ENCODE data around the gene CYP19A1. TPM values are rescaled to one million over a fixed set of nuclear protein-coding genes. Genes with fewer than 3 reads are reported as not detected.

Gene CYP19A1
- total and polyA plus RNA-seq, 5 donors, result 0.45 to 1.3 (median 1.0) TPM

- intact Hi-C loops (cut with DNase I), result no loop called here
- Histone ChIP-seq H3K27ac (ENCODE audit: low read length) (no peak overlapping the region), H3K4me1 (ENCODE audit: control insufficient read depth, insufficient read depth, low read length) (no peaks in the 10 kb centered on the region), H3K9me3 (ENCODE audit: control insufficient read depth, low read length) (no peaks in the 10 kb centered on the region), H3K27me3 (ENCODE audit: control insufficient read depth, insufficient read depth) (no peaks in the 10 kb centered on the region), H3K4me3 (ENCODE audit: low read length) (no peak overlapping the region)
- ATAC-seq (no peak), DNase-seq (no peak)
- 79% methylated on average over 3 of the region's 3 CpGs for WGBS
Measured at GRCh38 chr15:51375966-51376640, 37.7 kb upstream of the CYP19A1 start.

DNA sequence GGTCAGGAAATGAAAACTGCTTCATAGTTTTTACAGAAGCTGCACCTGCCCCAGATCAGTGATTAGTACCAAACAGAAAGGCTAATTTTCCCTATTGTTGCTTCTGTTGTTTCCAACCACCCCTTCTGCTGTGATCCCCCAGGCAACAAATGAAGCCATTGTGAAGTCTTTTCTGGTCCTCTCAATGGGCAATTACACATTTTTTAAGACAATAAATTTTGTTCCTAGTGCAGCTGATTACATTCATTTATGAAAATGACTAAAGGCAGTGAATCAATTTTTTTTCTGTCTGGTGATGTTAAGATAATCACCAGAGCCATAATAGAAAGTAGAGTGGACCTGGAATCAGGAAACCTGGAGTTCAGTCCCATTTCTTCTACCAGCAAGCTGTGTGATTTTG, 35.7 kb upstream of the CYP19A1 start:
- H3K27ac ChIP-seq (ENCODE audit: low read length), result no peak overlapping the region
- no peak overlapping the region for H3K4me3 ChIP-seq (ENCODE audit: low read length)
- intact Hi-C loops (cut with DNase I), result no loop called here
- H3K9me3 ChIP-seq (ENCODE audit: control insufficient read depth, low read length), result no peaks in the 10 kb centered on the region
- DNase-seq (no peak), ATAC-seq (no peak)
- H3K27me3 ChIP-seq (ENCODE audit: control insufficient read depth, insufficient read depth), result no peaks in the 10 kb centered on the region
- no peaks in the 10 kb centered on the region for H3K4me1 ChIP-seq (ENCODE audit: control insufficient read depth, insufficient read depth, low read length)

DNA sequence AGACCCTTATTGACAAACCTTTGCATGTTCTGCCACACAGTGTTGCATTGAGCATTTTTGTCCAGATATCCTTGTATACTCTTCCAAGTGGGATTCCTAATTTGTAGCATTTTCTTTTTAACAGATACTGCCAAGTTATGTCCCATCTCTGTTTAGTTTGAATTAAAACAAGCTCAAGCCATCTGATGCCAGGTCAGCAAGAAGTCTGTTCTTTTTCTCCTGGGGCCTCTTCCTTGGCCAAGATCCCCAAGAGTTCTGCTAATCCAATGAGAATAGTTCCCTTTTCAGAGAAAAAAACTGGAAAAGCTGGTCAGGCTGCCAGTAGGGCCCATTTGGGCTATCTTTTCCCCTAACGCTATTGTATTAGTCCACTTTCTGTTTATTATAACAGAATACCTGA, 32.9 kb upstream of the CYP19A1 start:
- no peak for ATAC-seq
- no peaks in the 10 kb centered on the region for H3K4me1 ChIP-seq (ENCODE audit: control insufficient read depth, insufficient read depth, low read length)
- H3K9me3 ChIP-seq (ENCODE audit: control insufficient read depth, low read length), result no peaks in the 10 kb centered on the region
- H3K4me3 ChIP-seq (ENCODE audit: low read length), result no peak overlapping the region
- intact Hi-C loops (cut with DNase I), result no loop called here
- no peak overlapping the region for H3K27ac ChIP-seq (ENCODE audit: low read length)
- no peaks in the 10 kb centered on the region for H3K27me3 ChIP-seq (ENCODE audit: control insufficient read depth, insufficient read depth)
- DNase-seq, result no peak
- WGBS, result 56% methylated on average over 1 of the region's 1 CpG

DNA sequence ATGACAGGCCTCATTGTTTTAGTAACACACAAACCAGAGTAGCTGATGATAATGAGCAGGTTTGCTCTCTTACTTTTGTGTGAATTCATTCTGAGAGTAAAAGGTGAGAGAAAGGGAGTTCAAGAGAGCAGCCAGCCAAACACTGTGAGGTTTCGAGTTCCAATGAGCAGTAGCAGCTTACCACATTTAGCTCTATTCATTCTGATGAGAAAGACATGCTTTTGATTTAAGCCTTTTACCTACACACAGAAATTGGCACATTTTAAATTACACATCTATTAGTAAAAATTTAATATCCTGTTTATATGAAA, 31.0 kb upstream of the CYP19A1 start:
- H3K4me3 ChIP-seq (ENCODE audit: low read length), result no peak overlapping the region
- DNase-seq (no peak), ATAC-seq (no peak)
- no peaks in the 10 kb centered on the region for H3K9me3 ChIP-seq (ENCODE audit: control insufficient read depth, low read length)
- WGBS, result 79% methylated on average over 1 of the region's 1 CpG
- no peak overlapping the region for H3K27ac ChIP-seq (ENCODE audit: low read length)
- H3K4me1 ChIP-seq (ENCODE audit: control insufficient read depth, insufficient read depth, low read length), result no peaks in the 10 kb centered on the region
- H3K27me3 ChIP-seq (ENCODE audit: control insufficient read depth, insufficient read depth), result no peaks in the 10 kb centered on the region
- intact Hi-C loops (cut with DNase I), result no loop called here

- intact Hi-C loops (cut with DNase I), result no loop called here
- Histone ChIP-seq H3K4me1 (ENCODE audit: control insufficient read depth, insufficient read depth, low read length) (no peaks in the 10 kb centered on the region), H3K27ac (ENCODE audit: low read length) (no peak overlapping the region), H3K9me3 (ENCODE audit: control insufficient read depth, low read length) (no peaks in the 10 kb centered on the region), H3K4me3 (ENCODE audit: low read length) (no peak overlapping the region), H3K27me3 (ENCODE audit: control insufficient read depth, insufficient read depth) (no peaks in the 10 kb centered on the region)
- DNase-seq (no peak), ATAC-seq (no peak)
- 67% methylated on average over 3 of the region's 3 CpGs for WGBS
Measured at GRCh38 chr15:51368751-51369450, 30.5 kb upstream of the CYP19A1 start.

DNA sequence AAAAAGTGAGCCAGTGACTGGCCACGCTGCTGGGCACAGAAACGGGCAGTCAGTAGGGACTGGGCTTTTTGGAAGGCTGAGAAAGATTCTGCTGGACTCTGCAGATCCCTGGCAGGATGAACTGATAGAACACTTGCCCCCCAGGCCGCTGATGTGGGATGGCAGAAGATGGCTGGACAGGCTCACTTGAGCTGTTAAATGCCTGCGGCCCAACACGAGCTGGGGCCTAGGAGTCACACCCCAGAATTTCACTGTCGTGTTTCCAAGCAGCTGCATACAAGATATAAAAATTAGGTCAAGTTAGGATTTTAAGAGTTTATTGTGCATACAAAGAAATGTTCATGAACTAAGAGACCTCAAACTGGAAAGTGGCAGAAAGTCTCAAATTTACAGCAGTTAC, 29.9 kb upstream of the CYP19A1 start:
- no peaks in the 10 kb centered on the region for H3K27me3 ChIP-seq (ENCODE audit: control insufficient read depth, insufficient read depth)
- ATAC-seq, result peak; percentile 21 to 53
- intact Hi-C loops (cut with DNase I), result no loop called here
- DNase-seq, result peak in 2 of 3 donors; percentile 57 to 63
- WGBS, result 73% methylated on average over 6 of the region's 6 CpGs
- H3K4me1 ChIP-seq (ENCODE audit: control insufficient read depth, insufficient read depth, low read length), result no peaks in the 10 kb centered on the region
- H3K27ac ChIP-seq (ENCODE audit: low read length), result no peak overlapping the region
- H3K4me3 ChIP-seq (ENCODE audit: low read length), result no peak overlapping the region
- no peaks in the 10 kb centered on the region for H3K9me3 ChIP-seq (ENCODE audit: control insufficient read depth, low read length)

DNA sequence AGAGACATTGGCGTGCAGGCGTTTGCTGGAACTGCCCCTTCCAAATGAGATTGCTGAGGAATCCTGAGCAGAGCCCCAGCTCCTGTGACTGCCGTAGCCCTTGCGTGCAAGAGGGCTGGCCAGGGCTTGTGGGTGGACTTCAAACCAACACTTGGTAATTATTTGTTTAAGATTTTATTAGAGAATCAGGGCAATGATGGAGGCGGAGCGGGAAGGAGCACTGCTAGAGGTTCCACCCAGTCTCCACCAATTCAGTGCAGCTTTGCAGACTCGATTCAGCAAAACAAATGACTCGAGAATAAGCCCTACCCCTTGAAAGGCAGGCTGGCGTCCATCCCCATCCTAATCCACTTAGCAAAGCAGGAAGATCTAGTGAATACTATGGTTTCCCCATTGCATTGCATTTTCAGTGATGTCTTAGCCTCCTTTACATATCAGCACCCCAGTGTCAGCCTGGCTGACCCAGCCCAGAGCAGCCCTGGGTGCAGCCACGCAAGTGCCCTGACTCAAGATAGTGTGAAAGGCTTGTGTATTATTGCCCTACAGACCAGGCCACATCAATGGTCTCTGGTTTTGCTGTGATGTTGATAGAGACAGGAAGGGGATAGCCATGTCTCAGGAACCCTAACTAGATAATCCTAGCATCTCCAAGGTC, 29.1 kb upstream of the CYP19A1 start:
- Histone ChIP-seq H3K4me3 (ENCODE audit: low read length) (no peak overlapping the region), H3K4me1 (ENCODE audit: control insufficient read depth, insufficient read depth, low read length) (no peaks in the 10 kb centered on the region), H3K9me3 (ENCODE audit: control insufficient read depth, low read length) (no peaks in the 10 kb centered on the region), H3K27ac (ENCODE audit: low read length) (no peak overlapping the region), H3K27me3 (ENCODE audit: control insufficient read depth, insufficient read depth) (no peaks in the 10 kb centered on the region)
- peak; percentile 30 to 75 (median 74) for DNase-seq
- ATAC-seq, result peak; percentile 59 to 67
- 64% methylated on average over 10 of the region's 10 CpGs for WGBS
- intact Hi-C loops (cut with DNase I), result no loop called here

DNA sequence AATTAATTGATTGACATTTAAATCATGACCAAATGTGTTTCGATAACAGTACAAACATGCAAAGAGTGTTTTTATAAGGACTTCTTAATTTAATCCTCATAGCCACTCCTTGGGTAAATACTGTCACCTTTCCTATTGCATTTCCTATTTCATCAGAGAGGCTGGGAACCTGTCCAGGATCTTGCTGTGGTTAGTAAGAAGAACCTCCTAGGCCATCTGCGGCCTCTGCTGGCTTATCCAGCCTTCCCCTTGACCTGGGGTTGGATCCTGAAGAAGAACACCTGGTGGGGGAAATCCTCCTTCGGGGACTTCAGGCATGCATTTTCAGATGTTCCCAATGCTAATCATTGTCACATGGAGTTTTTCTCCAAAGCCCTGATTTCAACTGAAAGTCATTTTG, 28.5 kb upstream of the CYP19A1 start:
- ATAC-seq (peak; percentile 47 to 76), DNase-seq (peak in 2 of 3 donors; percentile 28 to 64)
- WGBS, result 58% methylated on average over 3 of the region's 3 CpGs
- no peaks in the 10 kb centered on the region for H3K4me1 ChIP-seq (ENCODE audit: control insufficient read depth, insufficient read depth, low read length)
- no peak overlapping the region for H3K27ac ChIP-seq (ENCODE audit: low read length)
- intact Hi-C loops (cut with DNase I), result no loop called here
- no peaks in the 10 kb centered on the region for H3K27me3 ChIP-seq (ENCODE audit: control insufficient read depth, insufficient read depth)
- H3K4me3 ChIP-seq (ENCODE audit: low read length), result no peak overlapping the region
- H3K9me3 ChIP-seq (ENCODE audit: control insufficient read depth, low read length), result no peaks in the 10 kb centered on the region

DNA sequence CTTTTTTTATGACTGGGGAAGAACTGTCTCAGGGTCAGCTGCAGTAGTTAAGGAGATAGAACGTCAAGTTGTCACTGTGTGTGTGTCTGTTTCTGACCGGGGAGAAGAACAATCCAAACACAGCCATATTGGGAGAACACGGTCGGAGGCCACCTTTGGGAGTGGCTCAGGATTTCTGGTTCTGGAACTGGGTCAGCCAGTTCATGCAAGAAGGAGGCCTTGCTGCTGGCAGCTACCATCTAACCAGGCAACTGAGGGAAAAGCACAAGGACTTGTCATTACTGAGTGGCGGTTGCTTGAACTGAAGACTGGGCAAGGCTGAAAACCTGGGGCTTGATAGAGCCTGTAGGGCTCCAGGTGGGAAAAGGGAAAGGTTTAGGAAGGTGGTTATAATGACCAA, 27.7 kb upstream of the CYP19A1 start:
- no peaks in the 10 kb centered on the region for H3K9me3 ChIP-seq (ENCODE audit: control insufficient read depth, low read length)
- 83% methylated on average over 5 of the region's 5 CpGs for WGBS
- peaks cover 1% of the 10 kb centered on the region for H3K4me1 ChIP-seq (ENCODE audit: control insufficient read depth, insufficient read depth, low read length)
- ATAC-seq (no peak), DNase-seq (no peak)
- intact Hi-C loops (cut with DNase I), result no loop called here
- H3K27me3 ChIP-seq (ENCODE audit: control insufficient read depth, insufficient read depth), result no peaks in the 10 kb centered on the region
- no peak overlapping the region for H3K27ac ChIP-seq (ENCODE audit: low read length)
- H3K4me3 ChIP-seq (ENCODE audit: low read length), result no peak overlapping the region

DNA sequence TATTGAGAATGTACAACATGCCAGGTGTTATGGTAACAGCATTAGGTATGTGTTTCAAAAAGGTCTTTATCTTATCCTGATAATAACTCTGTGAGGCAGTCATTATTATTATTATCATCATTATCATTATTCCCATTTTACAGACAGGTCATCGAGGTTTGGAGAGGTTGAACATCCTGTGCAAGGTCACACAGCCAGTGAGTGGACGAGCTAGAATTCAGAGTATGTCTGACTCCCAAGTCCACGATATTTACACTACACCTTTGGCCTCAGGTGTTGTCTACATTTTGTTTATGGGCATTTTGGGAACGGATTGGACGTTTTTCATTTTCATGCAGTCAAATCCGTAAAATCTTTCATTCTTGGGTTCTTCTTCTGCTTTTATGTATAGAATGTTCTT, 27.0 kb upstream of the CYP19A1 start:
- DNase-seq, result no peak
- Histone ChIP-seq H3K4me1 (ENCODE audit: control insufficient read depth, insufficient read depth, low read length) (peaks cover 1% of the 10 kb centered on the region), H3K9me3 (ENCODE audit: control insufficient read depth, low read length) (no peaks in the 10 kb centered on the region), H3K4me3 (ENCODE audit: low read length) (no peak overlapping the region), H3K27ac (ENCODE audit: low read length) (no peak overlapping the region), H3K27me3 (ENCODE audit: control insufficient read depth, insufficient read depth) (no peaks in the 10 kb centered on the region)
- 88% methylated on average over 6 of the region's 6 CpGs for WGBS
- no peak for ATAC-seq
- intact Hi-C loops (cut with DNase I), result no loop called here

DNA sequence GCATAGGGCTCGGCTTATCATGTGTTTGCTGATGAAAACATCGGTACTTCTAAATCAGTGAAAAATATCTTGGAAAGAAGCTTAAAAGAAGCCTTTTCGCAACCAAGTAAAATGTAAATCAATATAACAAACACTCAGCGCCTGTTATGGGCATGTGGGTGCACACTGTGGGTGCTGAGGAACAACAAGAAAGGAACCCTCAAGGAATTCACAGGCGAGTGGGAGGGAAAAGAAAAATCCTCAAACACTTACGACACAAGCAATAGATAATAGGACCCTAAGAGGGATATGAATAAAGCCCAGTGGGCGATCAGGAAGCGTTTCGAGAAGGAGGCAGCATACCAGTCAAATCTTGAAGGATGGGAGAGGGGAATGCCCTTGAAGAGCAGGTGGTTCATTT, 25.0 kb upstream of the CYP19A1 start:
- ATAC-seq, result no peak
- intact Hi-C loops (cut with DNase I), result no loop called here
- H3K27ac ChIP-seq (ENCODE audit: low read length), result no peak overlapping the region
- DNase-seq, result no peak
- no peaks in the 10 kb centered on the region for H3K9me3 ChIP-seq (ENCODE audit: control insufficient read depth, low read length)
- H3K4me1 ChIP-seq (ENCODE audit: control insufficient read depth, insufficient read depth, low read length), result peaks cover 1% of the 10 kb centered on the region
- 68% methylated on average over 9 of the region's 9 CpGs for WGBS
- no peaks in the 10 kb centered on the region for H3K27me3 ChIP-seq (ENCODE audit: control insufficient read depth, insufficient read depth)
- H3K4me3 ChIP-seq (ENCODE audit: low read length), result no peak overlapping the region

Measured in right cardiac atrium (tissue), 5 donors.